Stimulated activated CD8-positive, alpha-beta memory T cell treated with anti-CD3 and anti-CD28 coated beads, Interleukin-7, amount 100 ng/mL, for 4 hours (primary cell): ENCODE results near the gene CD24.

Source experiments
- DNase-seq, 2 donors: peaks; one replicate each; pipeline ENCODE4 v3.0.0-alpha.2; 2020; ENCODE audit warnings: low read depth in 2 of 2

Gene CD24

GRCh38 chr6:106967936-106968555 lies 6.5 kb downstream of the CD24 start:
- DNase-seq, result no peak

DNA sequence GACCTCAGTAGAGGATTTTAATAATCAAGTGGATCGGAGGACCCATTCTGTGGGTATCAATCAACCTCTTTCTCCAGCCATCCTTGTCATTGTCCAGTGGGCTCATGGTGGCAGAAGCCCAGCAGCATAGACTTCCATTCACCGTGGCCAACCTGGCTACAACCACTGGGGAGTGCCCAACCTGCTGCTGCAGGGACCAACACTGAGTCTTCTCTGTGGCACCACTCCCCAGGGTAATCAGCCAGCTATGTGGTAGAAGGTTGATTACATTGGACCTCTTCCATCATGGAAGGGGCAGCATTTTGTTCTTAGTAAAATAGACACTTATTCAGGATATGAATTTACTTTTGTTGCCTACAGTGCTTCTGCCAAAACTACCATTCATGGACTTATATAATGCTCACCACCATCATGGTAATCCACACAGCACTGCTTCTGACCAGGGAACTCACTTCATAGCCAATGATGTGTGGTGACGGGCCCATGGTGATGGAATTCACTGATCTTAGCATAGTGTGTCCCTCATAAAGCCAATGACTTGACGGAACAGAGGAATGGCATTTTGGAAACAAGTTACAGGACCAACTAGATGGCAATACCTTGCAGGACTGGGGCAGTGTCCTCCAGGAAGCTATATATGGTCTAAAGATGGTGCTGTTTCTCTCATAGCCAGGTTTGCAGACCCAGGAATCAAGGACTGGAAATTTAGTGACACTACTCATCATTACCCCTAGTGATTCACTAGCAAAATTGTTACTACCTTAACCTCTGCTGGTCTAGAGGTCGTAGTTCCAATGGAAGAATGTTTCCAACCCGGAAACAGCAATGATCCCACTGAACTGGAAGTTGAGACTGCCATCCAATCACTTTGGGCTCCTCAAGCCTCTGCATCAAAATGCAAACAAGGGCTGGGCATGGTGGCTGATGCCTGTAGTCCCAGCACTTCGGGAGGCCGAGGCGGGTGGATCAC lies 7.6 kb downstream of the CD24 start:
- DNase-seq, result no peak

DNA sequence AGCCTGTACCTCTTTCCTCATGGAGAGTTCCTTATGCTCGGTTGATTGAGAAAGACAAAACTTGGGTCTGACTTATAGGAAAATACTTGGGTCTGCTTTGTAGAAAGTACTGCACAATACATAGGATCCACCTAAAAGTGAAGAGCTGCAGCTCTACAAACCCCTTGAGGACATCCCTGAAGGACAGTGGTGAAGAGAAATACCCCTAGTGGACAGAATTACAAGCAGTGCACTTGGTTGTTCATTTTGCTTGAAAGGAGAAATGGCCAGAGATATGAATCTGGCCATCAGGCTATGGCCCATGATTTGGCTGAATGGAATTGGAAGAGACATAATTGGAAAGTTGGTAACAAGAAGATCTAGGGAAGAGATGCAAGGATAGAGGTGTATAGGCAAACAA lies 8.3 kb downstream of the CD24 start:
- DNase-seq, result no peak

GRCh38 chr6:106964954-106965353 lies 9.6 kb downstream of the CD24 start:
- no peak for DNase-seq

- no peak for DNase-seq
These were observed 10.4 kb downstream of the CD24 start for GRCh38 chr6:106964099-106964498.

DNA sequence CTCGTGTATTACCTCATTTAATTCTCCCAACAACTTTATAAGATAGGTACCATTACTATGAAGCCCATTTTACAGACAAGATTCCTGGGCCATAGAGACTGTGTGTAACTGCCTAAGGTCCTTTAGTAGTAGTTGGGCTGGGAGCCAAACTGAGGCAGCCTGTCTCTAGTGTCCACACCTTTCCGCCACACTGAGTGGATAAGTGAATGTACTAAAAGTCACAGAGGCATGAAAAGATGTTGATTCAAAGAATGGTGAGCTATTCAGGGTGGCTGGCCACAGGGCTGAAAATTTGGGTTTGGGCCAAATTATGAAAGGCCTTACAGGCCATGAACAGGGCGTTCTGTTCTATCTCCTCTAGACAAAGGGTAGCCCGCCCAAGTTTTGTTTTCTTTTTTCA lies 11.0 kb downstream of the CD24 start:
- DNase-seq, result no peak

- no peak for DNase-seq
These were observed 12.7 kb downstream of the CD24 start for GRCh38 chr6:106961801-106962200.

GRCh38 chr6:106961136-106961535 lies 13.4 kb downstream of the CD24 start:
- DNase-seq, result no peak

GRCh38 chr6:106959985-106960384 lies 14.5 kb downstream of the CD24 start:
- no peak for DNase-seq

GRCh38 chr6:106939848-106940247 lies 34.7 kb downstream of the CD24 start:
- DNase-seq, result no peak

DNA sequence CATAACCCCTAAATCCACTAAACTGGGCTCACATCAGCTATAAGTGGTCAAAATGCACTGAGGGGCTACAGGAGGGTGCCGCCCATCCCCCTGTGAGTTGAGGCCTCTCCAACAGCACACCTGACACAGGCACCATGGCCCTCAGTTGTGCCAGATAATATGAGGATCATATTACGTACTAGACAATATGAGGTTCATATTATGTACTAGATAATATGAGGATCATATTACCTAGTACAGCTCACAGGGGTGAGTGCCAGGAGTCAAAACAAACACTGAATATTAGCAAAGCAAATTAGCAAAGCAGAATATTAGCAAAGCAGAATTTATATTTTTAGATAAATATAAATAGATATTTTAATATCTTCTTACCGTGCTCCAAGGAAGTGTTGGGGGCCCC lies 35.3 kb downstream of the CD24 start:
- no peak for DNase-seq

- DNase-seq, result no peak
These were observed 46.8 kb downstream of the CD24 start for GRCh38 chr6:106927531-106928398.

DNA sequence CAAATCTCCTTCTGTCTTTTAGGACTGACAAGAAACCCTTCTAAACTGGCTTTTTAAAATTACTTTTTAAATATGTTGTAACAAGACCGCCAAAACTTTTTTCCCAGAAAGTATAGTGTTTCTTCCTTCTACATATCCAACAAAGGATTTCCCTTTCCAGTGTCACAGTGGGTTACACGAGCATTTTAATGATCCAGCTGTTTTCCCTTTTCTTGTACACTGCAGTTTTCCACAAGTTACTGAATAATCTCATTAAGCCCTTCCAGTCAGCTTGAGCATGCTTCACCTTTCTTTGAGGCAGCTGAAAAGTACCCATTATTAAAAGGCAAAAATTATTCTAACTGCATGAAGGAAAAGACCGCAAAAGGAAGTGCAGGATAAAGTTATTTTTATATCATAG lies 48.6 kb downstream of the CD24 start:
- no peak for DNase-seq

DNA sequence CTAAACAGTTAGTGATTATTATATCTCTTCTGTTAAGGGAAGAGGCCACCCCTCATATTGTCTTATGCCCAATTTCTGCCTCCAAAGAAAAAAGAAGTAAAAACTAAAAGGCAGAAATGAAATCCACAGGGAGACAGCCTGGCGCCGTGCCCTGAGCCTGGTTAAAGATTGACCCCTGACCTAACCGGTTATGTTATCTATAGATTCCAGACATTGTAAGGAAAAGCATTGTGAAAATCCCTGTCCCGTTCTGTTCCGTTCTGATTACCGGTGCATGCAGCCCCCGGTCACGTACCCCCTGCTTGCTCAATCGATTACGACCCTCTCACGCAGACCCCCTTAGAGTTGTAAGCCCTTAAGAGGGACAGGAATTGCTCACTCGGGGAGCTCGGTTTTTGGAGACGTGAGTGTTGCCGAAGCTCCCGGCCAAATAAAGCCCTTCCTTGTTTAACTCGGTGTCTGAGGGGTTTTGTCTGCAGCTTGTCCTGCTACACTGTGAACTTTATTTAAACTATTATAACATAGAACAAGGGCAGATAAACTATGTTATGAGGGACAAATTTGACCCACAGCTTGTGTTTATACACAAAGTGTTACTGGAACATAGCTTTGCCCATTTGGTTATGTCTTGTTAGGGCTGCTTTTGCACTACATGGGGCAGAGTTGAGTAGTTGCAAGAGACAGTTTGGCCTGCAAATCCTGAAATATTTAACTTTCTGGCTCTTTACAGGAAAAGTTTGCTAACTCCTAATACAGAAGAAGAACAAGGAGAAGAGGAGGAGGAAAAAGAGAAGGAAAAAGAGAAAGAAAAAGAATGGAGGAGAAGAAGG lies 49.6 kb downstream of the CD24 start:
- DNase-seq, result no peak

GRCh38 chr6:106922626-106923025 lies 51.9 kb downstream of the CD24 start:
- no peak for DNase-seq
